HG03439 (cell line): Measurements from ENCODE around the gene XPC.
"Not testable (repeated sequence)": the region's sequence is repeated elsewhere in the genome, so short reads cannot be mapped to it uniquely, and the experiment has no call there.

Experiments used
- ATAC-seq: cut with Tn5 transposase; IDR thresholded peaks from one replicate; pipeline ENCODE4 v1.9.1; 2021; ENCODE audit warnings: mild to moderate bottlenecking, moderate library complexity; ENCODE audit not compliant: unreplicated experiment

Gene XPC

DNA sequence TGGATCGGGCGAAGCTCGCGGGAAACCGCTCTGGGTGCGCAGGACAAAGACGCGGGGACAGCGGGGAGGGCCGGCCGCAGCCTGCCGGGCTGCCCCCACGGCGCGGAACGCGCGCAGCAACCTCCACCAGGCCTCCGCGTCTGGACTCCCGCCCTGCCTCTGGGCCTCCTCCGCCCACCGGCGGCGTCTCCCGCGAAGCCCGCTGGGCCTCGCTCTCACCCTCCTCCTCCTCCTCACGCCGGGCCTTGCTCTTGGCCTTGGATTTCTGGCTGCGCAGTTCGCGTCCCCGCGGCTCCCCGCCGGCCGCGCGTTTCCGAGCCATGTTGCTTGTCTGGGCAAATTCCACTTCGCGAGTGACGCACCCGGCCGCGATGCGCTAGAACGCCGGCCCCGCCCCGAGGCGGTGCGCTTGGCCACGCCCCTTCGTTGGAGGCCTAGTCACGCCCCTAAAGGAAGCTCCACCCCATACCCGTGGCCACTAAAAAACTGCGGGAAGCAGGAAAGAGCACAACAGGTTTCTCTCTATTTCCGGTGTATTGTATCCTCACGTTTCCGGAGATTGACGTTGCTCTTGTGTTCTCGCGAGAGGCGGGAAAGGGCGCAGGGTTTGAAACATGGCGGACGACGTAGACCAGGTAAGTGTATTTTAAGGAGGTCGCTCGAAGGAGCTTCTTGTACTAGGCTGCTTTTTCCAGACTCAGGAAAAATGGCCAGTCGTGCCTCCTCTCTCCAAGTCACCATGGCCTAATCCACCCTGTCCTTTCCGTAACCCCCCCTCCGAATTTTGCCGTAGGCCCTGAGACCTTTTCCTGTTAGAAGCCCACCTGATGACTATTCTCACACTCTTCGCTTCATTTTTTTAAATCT, at the start of gene XPC, which contains the start of gene LSM3:
XPC (minus strand) TSS at position 355 of the 867 bp plus-strand sequence; CDS start at position 322, 33 bp downstream.
LSM3 (plus strand) TSS at position 571 of the 867 bp plus-strand sequence; CDS start at position 615, 44 bp downstream.
- peak; percentile 95 for ATAC-seq

DNA sequence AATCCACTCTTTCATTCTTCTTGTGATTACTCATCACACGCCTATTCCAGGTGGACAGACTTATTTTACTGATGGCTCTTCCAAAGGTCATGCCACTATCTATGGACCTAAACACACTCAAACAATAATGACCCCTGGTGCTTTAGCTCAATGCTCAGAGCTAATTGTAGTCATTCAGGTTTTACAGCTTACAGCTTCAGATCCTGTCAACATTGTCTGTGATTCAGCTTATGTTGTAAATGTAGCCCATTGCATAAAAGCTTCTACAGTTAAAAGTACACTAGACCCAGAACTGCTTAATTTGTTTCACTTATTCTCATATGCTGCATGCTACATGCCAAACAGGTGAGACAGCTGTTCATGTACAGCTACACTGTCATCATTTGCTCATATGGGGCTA, 49.5 kb upstream of the XPC start:
- ATAC-seq = no peak

DNA sequence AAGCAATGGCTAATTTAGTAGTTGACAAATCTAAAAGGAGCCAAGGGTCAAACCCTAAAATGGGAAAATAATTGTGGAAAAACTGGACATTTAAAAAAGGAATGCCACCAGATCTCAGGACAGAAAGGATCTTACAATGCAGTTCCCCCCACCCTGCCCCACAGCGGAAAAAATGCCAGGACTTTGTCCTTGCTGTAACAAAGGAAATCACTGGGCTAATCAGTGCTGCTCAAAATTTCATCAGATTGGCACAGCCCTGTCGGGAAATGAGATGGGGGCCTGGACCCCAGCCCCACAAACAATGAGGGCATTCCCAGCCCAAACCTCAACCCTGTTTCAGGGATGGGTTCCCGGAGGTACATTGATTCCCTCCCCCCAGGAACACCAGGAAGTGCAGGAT, 48.0 kb upstream of the XPC start:
- ATAC-seq = not testable (repeated sequence)

DNA sequence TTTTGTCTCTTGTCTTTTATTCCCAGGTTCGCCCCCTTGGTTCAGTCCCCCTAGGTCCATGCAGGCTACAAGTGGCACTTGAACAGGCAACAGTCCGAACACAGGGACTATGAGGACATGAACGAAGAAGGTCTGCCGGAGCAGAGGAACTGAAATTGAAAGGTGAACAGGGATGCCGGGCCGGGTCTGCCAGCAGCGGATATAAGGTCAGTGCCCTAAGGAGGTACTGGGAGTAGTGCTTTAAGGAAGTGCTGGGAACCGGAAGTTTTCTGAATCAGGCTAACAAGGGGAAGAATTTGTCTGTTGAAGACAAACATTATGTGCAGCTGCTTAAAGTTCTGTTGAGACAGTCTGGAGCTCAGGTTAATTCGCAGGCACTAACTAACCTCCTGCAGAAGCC, 47.0 kb upstream of the XPC start:
- no peak for ATAC-seq

- no peak for ATAC-seq
Observed at GRCh38 chr3:14224895-14225294, 46.5 kb upstream of the XPC start.

GRCh38 chr3:14223595-14223994, 45.2 kb upstream of the XPC start:
- ATAC-seq = no peak

DNA sequence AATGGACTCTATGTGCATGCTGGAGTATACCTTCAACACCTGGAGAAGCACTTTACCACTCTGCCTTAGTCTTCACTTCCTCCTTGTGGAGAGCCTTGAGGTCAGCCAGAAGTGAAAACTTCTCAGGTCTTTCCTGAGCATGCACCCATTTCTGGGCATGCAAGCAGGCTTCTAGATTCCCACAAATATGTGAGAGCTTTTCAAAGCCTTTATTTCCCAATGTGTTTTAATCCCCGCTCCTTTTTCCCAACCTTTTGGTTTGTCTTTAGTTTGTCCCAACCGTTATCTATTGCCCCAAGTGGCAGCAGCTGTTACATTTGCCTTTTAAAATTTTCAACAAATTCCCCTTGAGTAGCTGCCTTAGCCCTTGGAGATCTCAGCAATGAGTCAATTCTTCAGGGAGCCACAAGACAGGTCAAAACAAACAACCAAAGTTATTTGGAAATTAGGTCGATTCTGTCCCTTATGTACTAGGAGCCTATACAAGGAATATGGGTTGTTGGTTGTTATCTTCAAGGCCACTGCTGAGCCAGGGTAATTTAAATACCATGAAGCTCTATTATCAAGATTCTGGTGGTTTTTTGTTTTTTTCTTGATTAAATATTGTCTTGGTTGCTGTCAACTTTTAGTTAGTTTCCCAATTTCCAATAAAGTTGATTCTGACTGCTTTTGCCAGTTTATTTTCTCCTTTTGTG, 44.6 kb upstream of the XPC start:
- no peak for ATAC-seq

GRCh38 chr3:14222457-14222856, 44.1 kb upstream of the XPC start:
- ATAC-seq = no peak

GRCh38 chr3:14221902-14222301, 43.5 kb upstream of the XPC start:
- ATAC-seq = no peak

- no peak for ATAC-seq
Observed at GRCh38 chr3:14220933-14221332, 42.5 kb upstream of the XPC start.

- no peak for ATAC-seq
Observed at GRCh38 chr3:14218355-14218754, 40.0 kb upstream of the XPC start.

DNA sequence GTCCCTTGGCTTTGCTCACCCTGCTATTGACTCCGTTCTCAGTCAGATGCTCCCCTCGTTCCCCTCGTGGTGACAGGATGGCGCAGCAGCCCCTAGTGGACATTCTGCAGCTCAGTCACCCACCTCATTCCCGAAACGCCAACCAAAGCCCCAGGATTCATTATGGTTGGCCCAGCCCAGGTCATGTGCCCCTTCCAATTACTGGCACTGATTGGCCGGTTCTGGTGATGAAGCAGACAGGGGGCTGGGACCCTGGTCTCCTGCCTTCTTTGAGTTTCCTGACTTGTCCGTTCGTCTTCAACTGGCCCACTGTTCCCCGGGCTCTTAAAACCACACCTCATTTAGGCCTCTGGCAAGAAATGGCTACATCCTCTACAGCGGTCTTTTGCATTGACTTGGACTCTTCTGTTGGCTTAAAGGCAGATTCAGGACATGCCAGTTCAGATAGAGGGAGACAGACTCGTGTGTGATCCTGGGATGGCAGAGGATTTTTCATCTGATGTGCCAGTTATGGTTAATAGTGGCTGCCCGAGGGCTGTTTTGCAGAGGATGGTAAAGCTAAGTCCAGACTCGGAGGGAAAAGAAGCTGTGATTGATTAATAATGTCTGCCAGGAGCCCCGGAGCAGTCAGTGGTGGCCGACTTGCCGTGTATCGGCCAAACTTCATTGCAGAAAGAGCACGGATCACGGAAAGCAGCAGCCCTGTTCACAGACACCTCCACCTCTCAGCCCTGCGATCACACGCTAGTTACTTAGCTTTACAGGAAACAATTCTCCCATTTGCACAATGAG, 38.1 kb upstream of the XPC start:
- ATAC-seq = no peak

GRCh38 chr3:14214764-14215163, 36.4 kb upstream of the XPC start:
- no peak for ATAC-seq

GRCh38 chr3:14213066-14213774, 34.8 kb upstream of the XPC start:
- no peak for ATAC-seq

- ATAC-seq = no peak
Observed at GRCh38 chr3:14212032-14212431, 33.6 kb upstream of the XPC start.

- ATAC-seq = no peak
Observed at GRCh38 chr3:14211621-14212020, 33.2 kb upstream of the XPC start.

GRCh38 chr3:14210843-14211594, 32.6 kb upstream of the XPC start:
- ATAC-seq = no peak

- ATAC-seq = no peak
Observed at GRCh38 chr3:14210290-14210688, 31.9 kb upstream of the XPC start.

GRCh38 chr3:14209581-14210289, 31.3 kb upstream of the XPC start:
- no peak for ATAC-seq
